DMS 273 (cell line): Measurements from ENCODE around the gene FER.

Source experiments
- DNase-seq: peaks from one replicate; lab custom pipeline; 2025; ENCODE audit not compliant: unreplicated experiment; lab: John Stamatoyannopoulos, UW

Gene FER

GRCh38 chr5:109099081-109099480, 351.4 kb downstream of the FER start:
- DNase-seq = no peak

DNA sequence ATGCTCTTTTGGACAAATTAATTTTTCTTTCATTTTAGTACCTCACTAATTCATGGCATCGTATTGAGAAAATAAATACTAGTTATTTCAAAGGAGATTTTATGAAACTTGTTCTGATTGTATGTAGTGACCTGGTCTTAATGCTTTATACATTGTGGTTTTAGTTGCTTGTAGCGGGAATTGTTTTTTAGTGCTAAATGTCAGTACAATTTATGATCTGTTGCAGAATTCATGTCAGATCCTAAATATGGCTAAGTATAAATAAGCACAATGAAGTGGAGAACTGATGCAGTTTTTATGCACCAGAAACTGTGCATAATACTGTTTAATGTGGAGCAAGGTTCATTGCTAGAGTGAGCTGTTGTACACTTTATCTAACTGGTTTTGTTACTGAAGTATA, 353.3 kb downstream of the FER start:
- no peak for DNase-seq

DNA sequence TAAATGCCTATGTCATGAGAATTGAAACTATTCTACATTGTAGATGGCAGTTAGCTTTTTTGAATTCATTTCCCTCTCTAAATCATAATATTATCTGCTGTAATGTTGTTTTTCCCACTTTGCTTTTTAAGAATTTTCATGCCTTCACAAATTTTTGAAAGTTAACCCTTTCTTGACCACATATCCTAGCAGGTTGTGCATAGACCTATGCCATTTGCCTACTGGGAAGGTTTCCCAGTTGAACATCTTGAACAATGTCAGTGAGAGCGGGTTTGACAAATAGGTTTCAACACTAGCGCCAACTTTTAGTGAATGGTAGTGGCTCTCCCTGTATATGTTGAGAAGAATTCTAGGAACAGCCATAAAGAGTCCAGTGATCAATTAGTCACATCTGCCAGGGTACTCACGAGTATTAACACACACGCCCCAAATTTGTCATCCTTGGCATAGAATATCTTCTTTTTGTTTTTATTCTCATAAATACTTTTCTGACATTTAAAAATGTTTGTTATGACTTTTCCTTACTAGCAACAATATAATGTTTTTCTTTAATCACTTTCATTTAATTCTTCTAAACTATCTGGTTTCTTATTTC, 354.5 kb downstream of the FER start:
- no peak for DNase-seq

DNA sequence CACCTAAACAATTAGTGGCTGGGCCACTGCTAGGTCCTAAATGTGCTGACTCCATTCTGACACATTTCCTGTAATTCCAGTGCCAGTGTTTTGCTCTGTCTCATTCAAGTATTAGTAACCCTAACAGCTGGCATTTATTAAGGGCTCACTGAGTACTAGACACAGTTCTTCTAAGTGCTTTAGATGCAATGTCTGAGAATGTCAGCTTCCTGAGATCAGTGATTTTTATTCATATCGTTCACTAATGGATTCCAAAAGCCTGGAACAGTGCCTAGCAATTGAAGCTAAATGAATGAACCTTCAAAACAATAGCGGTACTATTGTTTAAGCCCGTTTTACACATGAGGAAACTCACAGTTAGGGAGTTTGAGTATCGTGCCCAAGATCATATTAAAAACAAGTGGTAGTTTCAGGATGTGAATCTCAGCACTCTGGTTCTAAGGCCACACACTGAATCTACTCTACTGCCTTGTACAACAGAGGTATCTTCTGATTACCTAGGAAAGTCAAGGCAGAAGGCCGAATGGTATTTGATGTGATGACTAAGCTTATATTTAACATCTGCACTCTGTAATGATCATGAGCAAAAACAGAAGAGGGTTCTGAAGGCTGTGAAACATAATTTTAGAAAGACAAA, 358.1 kb downstream of the FER start:
- DNase-seq = peak; percentile 53

DNA sequence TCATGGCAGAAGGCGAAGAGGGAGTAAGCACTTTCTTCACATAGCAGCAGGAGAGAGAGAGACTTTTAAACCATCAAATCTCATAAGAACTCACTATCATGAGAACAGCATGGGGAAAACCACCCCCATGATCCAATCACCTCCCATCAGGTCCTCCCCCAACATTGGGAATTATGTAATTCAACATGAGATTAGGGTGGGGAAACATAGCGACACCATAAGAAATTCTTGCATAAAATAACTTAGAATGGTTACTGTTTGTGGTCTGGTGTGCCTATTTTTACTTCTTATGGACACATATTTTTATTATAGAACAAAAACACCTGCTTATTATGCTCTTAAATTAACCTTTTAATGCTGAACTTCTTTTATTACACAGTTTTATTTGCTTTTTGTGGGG, 364.0 kb downstream of the FER start:
- no peak for DNase-seq

GRCh38 chr5:109113608-109114007, 365.9 kb downstream of the FER start:
- no peak for DNase-seq

- DNase-seq = no peak
Observed at GRCh38 chr5:109121225-109121624, 373.5 kb downstream of the FER start.

- DNase-seq = no peak
Observed at GRCh38 chr5:109125755-109126429, 378.2 kb downstream of the FER start.

- DNase-seq = no peak
Observed at GRCh38 chr5:109126481-109126880, 378.8 kb downstream of the FER start.

DNA sequence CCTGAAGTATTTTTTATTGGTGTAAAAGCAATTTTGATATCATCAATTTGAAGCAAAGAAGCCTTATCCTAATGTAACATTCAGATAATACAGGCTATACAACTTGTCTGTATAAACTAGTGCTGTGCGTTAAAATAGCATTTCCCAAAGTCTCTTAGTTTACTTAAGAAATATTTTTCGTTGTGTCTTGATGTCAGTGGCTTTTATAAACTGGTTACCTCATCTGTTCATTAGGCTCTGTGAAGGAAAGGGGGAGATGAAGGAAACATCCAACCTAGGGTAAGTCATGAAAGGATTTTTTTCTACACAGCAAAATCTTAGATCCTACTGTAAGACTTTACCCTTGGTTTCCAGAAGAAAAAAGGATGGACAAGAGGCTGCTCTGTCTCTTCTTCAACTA, 389.2 kb downstream of the FER start:
- no peak for DNase-seq

DNA sequence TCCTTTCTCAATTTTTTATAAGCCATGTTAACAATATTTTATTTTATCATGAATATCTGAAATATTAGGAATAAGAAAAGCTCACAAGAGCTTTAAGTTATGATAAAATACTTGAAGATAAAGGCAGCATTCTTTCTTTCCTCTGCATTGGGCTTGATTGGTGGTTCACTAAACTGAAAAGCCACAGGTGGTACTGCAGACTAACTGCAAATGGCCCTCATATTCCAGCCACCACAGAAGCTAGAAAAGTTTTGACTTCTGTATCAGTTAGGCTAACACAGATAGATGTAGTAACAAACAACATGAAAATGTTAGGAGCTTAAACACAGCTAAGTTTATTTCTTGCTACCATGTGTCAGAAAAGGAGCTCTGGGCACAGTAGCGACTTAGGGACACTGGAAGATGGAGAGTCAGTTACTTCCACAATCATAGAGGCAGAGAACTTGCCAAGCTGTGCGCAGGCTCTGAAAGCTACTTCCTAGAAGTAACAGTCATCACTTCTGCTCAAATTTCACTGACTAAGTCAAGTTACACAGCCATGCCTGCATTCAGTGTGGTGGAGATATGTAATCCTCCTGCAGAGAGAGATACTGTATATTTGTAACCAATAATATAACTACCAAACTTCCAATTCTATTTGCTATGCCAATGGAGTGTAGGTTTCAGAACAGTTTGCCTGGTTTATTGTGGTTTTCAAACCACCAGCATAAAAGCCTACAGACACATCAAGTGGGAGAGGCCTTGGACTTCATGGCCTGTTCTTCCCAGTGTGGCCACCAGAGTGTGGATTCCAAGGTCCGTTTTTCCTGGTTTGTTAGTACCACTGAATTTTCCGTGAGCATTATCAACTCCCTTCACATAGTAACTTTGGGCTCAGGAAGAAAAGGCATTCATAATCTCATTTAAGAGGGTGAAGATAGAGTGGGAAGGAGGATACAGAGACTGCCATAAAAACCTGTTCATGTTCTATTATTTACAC, 393.8 kb downstream of the FER start:
- peak; percentile 6 for DNase-seq

DNA sequence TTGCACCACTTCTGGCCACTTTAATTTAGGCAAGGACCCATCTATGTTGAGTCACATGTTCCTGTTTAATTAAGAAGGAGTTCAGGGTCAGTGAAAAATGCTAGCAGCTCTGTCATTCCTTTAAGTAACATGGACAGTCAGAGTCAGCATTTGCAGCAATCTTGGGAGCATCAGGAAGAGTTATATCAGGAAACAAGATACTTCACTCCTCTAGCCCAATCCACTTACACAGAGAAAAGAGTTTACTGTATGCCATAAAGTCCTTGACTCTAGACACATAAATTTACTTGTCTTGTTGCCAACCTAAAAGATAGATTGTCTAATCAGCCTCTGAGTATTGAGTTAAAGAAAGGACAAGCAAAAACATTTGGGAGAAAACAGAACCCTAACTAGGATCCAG, 395.3 kb downstream of the FER start:
- no peak for DNase-seq

- DNase-seq = no peak
Observed at GRCh38 chr5:109145139-109145538, 397.4 kb downstream of the FER start.

DNA sequence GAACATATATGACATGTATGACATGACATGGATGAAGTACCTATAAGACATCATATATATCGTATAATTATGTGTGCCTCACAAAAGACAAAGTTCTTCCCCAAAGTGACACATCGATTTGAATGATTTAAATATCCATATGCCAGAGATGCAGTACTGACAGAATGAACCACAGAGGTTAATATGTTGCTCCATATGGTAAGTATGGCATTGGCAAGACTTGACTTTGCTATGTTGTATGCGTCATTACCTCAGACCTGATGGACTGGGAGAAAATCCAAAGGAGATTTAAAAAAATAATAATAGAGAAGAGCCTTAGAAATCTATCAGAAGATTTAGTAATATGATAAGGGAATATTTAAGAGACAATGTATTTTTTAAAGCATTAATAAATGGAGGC, 398.9 kb downstream of the FER start:
- peak; percentile 52 for DNase-seq

- DNase-seq = no peak
Observed at GRCh38 chr5:109152565-109152964, 404.9 kb downstream of the FER start.

DNA sequence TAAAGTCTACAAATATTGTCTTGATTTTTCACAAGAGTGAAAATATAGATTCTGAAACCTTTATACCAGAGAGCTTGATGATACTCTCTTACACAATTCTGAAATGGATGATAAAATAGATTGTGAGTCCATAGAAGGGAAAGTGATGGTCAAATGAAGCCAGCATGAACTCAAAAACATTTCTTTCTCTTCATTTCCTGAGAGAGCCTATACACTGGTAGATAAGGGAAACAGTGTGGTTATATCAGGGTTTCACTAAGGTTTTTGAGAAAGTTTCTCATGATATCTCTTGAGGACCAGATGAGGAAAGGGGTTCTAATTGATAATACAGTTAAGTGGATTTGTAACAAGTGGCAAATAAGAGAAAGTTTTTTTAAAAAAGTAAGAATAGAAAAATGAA, 407.9 kb downstream of the FER start:
- no peak for DNase-seq

GRCh38 chr5:109156885-109157284, 409.2 kb downstream of the FER start:
- DNase-seq = no peak

GRCh38 chr5:109160468-109160867, 412.8 kb downstream of the FER start:
- no peak for DNase-seq

GRCh38 chr5:109161914-109162683, 414.4 kb downstream of the FER start:
- DNase-seq = no peak

- no peak for DNase-seq
Observed at GRCh38 chr5:109163336-109163735, 415.6 kb downstream of the FER start.

- DNase-seq = no peak
Observed at GRCh38 chr5:109164001-109164400, 416.3 kb downstream of the FER start.
